IMR-90 (cell line): ENCODE measurements around the gene APLN.

Source experiments
- CEBPB ChIP-seq: IDR thresholded peaks from 2 replicates; pipeline ENCODE4 v1.6.1; 2012; ENCODE audit warnings: low read depth, low read length, improper control_type of control experiment
- MAFK ChIP-seq: IDR thresholded peaks from 2 replicates; pipeline ENCODE4 v1.6.1; 2012; ENCODE audit warnings: low read depth, low read length, improper control_type of control experiment
- MXI1 ChIP-seq: IDR thresholded peaks from 2 replicates; pipeline ENCODE4 v1.6.1; 2012; ENCODE audit warnings: low read depth, mild to moderate bottlenecking, low read length, moderate library complexity, borderline replicate concordance
- POLR2A ChIP-seq: IDR thresholded peaks from 2 replicates; pipeline ENCODE4 v1.6.1; 2012; ENCODE audit warnings: mild to moderate bottlenecking, low read depth, low read length
- RAD21 ChIP-seq: IDR thresholded peaks from 2 replicates; pipeline ENCODE4 v1.6.1; 2012; ENCODE audit warnings: low read length, improper control_type of control experiment
- RFX5 ChIP-seq: IDR thresholded peaks from 2 replicates; pipeline ENCODE4 v1.8.0; 2012; ENCODE audit warnings: low read depth, mild to moderate bottlenecking, low read length, moderate library complexity
- SMC3 ChIP-seq: fragments of 150-350 bp; IDR thresholded peaks from 2 replicates; pipeline ENCODE4 v1.6.1; 2016; ENCODE audit warnings: low read depth, mild to moderate bottlenecking, antibody characterized with exemption, low read length, moderate library complexity
- TF ChIP-seq, protein P1 (sequence below): conservative IDR thresholded peaks from 2 replicates; pipeline ENCODE4 v1.5.1; 2012; ENCODE audit warnings: mild to moderate bottlenecking, low read depth, low read length, improper control_type of control experiment
- TF ChIP-seq, protein P2 (sequence below): fragments of 150-350 bp; IDR thresholded peaks from 2 replicates; pipeline ENCODE4 v1.6.1; 2017; ENCODE audit warnings: mild to moderate bottlenecking, antibody characterized with exemption, low read length, low read depth

DNA sequence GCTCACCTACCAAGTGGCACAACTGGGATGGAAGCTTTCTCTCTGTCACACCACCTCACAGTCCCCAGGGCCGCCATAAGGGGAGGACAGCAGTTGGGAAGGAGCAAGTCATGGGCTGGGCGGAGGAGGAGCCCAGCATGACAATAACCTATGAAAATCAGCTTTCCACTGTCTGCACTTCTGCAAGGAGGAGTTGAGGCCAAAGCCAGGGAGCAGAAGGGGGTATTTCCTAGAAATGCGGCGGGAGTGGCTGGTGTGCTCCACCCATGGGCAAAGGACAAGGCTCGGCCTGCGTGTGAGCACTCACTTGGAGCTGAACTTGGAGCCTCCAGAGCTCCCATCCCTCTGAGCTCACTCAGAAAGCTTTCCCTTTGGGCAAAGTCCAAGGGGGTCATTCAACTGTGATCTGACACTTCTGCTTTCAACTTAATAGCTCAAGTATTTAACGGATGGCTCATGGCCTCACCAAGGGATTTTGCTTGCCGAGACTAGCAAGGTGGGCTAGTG is 18.5 kb downstream of the APLN start:
- TF ChIP-seq, protein P1, sequence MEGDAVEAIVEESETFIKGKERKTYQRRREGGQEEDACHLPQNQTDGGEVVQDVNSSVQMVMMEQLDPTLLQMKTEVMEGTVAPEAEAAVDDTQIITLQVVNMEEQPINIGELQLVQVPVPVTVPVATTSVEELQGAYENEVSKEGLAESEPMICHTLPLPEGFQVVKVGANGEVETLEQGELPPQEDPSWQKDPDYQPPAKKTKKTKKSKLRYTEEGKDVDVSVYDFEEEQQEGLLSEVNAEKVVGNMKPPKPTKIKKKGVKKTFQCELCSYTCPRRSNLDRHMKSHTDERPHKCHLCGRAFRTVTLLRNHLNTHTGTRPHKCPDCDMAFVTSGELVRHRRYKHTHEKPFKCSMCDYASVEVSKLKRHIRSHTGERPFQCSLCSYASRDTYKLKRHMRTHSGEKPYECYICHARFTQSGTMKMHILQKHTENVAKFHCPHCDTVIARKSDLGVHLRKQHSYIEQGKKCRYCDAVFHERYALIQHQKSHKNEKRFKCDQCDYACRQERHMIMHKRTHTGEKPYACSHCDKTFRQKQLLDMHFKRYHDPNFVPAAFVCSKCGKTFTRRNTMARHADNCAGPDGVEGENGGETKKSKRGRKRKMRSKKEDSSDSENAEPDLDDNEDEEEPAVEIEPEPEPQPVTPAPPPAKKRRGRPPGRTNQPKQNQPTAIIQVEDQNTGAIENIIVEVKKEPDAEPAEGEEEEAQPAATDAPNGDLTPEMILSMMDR: no peak
- no peak for TF ChIP-seq POLR2A
- no peak for TF ChIP-seq RAD21
- TF ChIP-seq RFX5: no peak
- no peak for TF ChIP-seq CEBPB
- TF ChIP-seq, protein P2, sequence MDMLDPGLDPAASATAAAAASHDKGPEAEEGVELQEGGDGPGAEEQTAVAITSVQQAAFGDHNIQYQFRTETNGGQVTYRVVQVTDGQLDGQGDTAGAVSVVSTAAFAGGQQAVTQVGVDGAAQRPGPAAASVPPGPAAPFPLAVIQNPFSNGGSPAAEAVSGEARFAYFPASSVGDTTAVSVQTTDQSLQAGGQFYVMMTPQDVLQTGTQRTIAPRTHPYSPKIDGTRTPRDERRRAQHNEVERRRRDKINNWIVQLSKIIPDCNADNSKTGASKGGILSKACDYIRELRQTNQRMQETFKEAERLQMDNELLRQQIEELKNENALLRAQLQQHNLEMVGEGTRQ: no peak
- no peak for TF ChIP-seq SMC3
- TF ChIP-seq MAFK: no peak
- TF ChIP-seq MXI1: no peak
